K562 (cell line): ENCODE measurements around the gene FMN2. TPM values are rescaled to one million over a fixed set of nuclear protein-coding genes. Genes with fewer than 3 reads are reported as not detected.

ENCODE experiments used
- ATAC-seq: fragments of 200-7000 bp; cut with Tn5 transposase; 3 replicates; pipeline ENCODE4 v1.9.1; 2020; ENCODE audit warnings: moderate library complexity
- BruUV-seq: library from RNA; stranded (reverse); fragments of 400-500 nt; replicated peaks from 2 replicates; lab custom pipeline; 2021; lab: Mats Ljungman, UMichigan
- CTCF ChIA-PET: fragments of 300-600 bp; formaldehyde crosslinking; extraction: SDS; loops from one replicate; lab custom pipeline; 2021; ENCODE audit warnings: low intra/inter-chr PET ratio; lab: Yijun Ruan, JAX
- POLR2A ChIA-PET: fragments of 300-600, 350-650 bp; sonication (Branson Sonifier 250); formaldehyde crosslinking; extraction: SDS; loops from one replicate; lab custom pipeline; 2021; ENCODE audit warnings: antibody characterized with exemption, inconsistent platforms; lab: Yijun Ruan, JAX
- DNase-seq, 4 experiments: peaks; one replicate each; pipeline versions ENCODE4 v3.0.0 to v3.0.0-alpha.2; 2011 to 2018; ENCODE audit warnings: low spot score in 3 of 4, mixed read lengths in 3 of 4; ENCODE audit errors: extremely low read depth in 1 of 4
- FAIRE-seq: peaks from 2 replicates; lab custom pipeline; 2011; peaks lifted over from hg19 to GRCh38; lab: Jason Lieb, UNC
- H2AFZ ChIP-seq: 2 replicates; pipeline ENCODE4 v1.6.0; 2011; ENCODE audit warnings: low read depth, low read length, control low read depth, inconsistent platforms
- H3K27ac ChIP-seq: fragments of 200-600 bp; 3 replicates; pipeline ENCODE4 v1.8.0; 2011; ENCODE audit warnings: low read depth, mild to moderate bottlenecking, control low read depth, inconsistent platforms, low read length, moderate library complexity, mixed read lengths; ENCODE audit errors: extremely low read depth
- H3K27me3 ChIP-seq, 2 experiments: fragments of 300-600 bp in 1 of 2; 2 replicates in 1 of 2; 3 replicates in 1 of 2; pipeline versions ENCODE4 v1.6.0 to v1.8.0; 2011; ENCODE audit warnings: inconsistent platforms in 2 of 2, low read length in 2 of 2, mild to moderate bottlenecking in 1 of 2, mixed read lengths in 1 of 2, moderate library complexity in 1 of 2; ENCODE audit not compliant: control insufficient read depth in 2 of 2, insufficient read depth in 2 of 2
- H3K36me3 ChIP-seq: fragments of 300-600 bp; 3 replicates; pipeline ENCODE4 v1.8.0; 2011; ENCODE audit warnings: mild to moderate bottlenecking, low read length, inconsistent platforms; ENCODE audit not compliant: control insufficient read depth, insufficient read depth
- H3K4me1 ChIP-seq, 2 experiments: fragments of 200-600 bp in 1 of 2; replicated peaks in 1 of 2; 2 replicates in 1 of 2; 3 replicates in 1 of 2; pipeline versions ENCODE4 v1.5.1 to v1.8.0; 2011; ENCODE audit warnings: inconsistent platforms in 2 of 2, low read length in 2 of 2, mild to moderate bottlenecking in 1 of 2, mixed read lengths in 1 of 2, moderate library complexity in 1 of 2; ENCODE audit not compliant: control insufficient read depth in 2 of 2, insufficient read depth in 2 of 2
- H3K4me2 ChIP-seq: 2 replicates; pipeline ENCODE4 v1.6.1; 2011; ENCODE audit warnings: low read length, control low read depth, inconsistent platforms, mixed read lengths; ENCODE audit not compliant: insufficient read depth
- H3K4me3 ChIP-seq: fragments of 200-600 bp; sonication (generic), shearing (Covaris generic); 2 replicates; pipeline ENCODE4 v1.5.1; 2016; ENCODE audit warnings: control low read depth, inconsistent platforms
- H3K79me2 ChIP-seq: fragments of 200-600 bp; 3 replicates; pipeline ENCODE4 v1.8.0; 2011; ENCODE audit warnings: low read length, inconsistent platforms; ENCODE audit not compliant: control insufficient read depth, insufficient read depth
- H3K9ac ChIP-seq, 2 experiments: 2 replicates each; pipeline versions ENCODE4 v1.6.0 to v1.6.1; 2011; ENCODE audit warnings: low read depth in 2 of 2, low read length in 2 of 2, control low read depth in 1 of 2, inconsistent platforms in 1 of 2, mild to moderate bottlenecking in 1 of 2, mixed read lengths in 1 of 2; ENCODE audit not compliant: insufficient read depth in 1 of 2
- H3K9me1 ChIP-seq: one replicate; pipeline ENCODE4 v1.6.0; 2011; ENCODE audit warnings: inconsistent platforms, mild to moderate bottlenecking, low read length, moderate library complexity; ENCODE audit not compliant: control insufficient read depth, insufficient read depth
- H3K9me3 ChIP-seq: replicated peaks from 2 replicates; pipeline ENCODE4 v1.5.1; 2011; ENCODE audit warnings: low read depth, low read length, inconsistent platforms; ENCODE audit not compliant: control insufficient read depth, insufficient read depth
- H4K20me1 ChIP-seq: replicated peaks from 2 replicates; pipeline ENCODE4 v1.6.1; 2011; ENCODE audit warnings: low read length, inconsistent platforms, mixed read lengths; ENCODE audit not compliant: control insufficient read depth, insufficient read depth
- CGGBP1 ChIP-seq: fragments of 250-450 bp; sonication (Bioruptor Pico); IDR thresholded peaks from 2 replicates; pipeline ENCODE4 v1.9.0; 2021; ENCODE audit warnings: mild to moderate bottlenecking
- COPS2 ChIP-seq: fragments of 450-650 bp; conservative IDR thresholded peaks from 2 replicates; pipeline ENCODE4 v1.6.1; 2016; ENCODE audit warnings: mild to moderate bottlenecking, moderate library complexity
- CSDE1 ChIP-seq, 2 experiments: fragments of 450-650 bp; IDR thresholded peaks; 2 replicates each; pipeline ENCODE4 v1.6.1; 2016; ENCODE audit warnings: mild to moderate bottlenecking in 1 of 2
- ETS2 ChIP-seq: IDR thresholded peaks from 2 replicates; pipeline ENCODE4 v1.6.1; 2016; ENCODE audit warnings: borderline replicate concordance, missing genetic modification characterization, mild to moderate bottlenecking, moderate library complexity, missing compliant biosample characterization; ENCODE audit not compliant: poor library complexity, severe bottlenecking
- HDAC1 ChIP-seq, 2 experiments: fragments of 450-650 bp; IDR thresholded peaks; 2 replicates each; pipeline ENCODE4 v1.6.1; 2016 to 2017; ENCODE audit warnings: inconsistent platforms in 1 of 2, mild to moderate bottlenecking in 1 of 2, moderate library complexity in 1 of 2
- MTA2 ChIP-seq: fragments of 450-650 bp; IDR thresholded peaks from 2 replicates; pipeline ENCODE4 v1.6.1; 2016; ENCODE audit warnings: low read depth
- PTBP1 ChIP-seq: fragments of 200-400 bp; formaldehyde crosslinking; IDR thresholded peaks from 2 replicates; pipeline ENCODE4 v1.6.1; 2017; ENCODE audit warnings: low read depth, low read length
- SMARCB1 ChIP-seq: IDR thresholded peaks from 2 replicates; pipeline ENCODE4 v1.6.1; 2011; ENCODE audit warnings: improper control_type of control experiment, low read depth; ENCODE audit not compliant: insufficient read length
- ZNF232 ChIP-seq: sonication (generic); formaldehyde crosslinking; IDR thresholded peaks from 2 replicates; pipeline ENCODE4 v1.8.0; 2022; ENCODE audit warnings: mild to moderate bottlenecking, missing genetic modification reagents
- ZNF239 ChIP-seq: fragments of 250-450 bp; sonication (Bioruptor Pico); IDR thresholded peaks from 2 replicates; pipeline ENCODE4 v1.4.0; 2020; ENCODE audit warnings: mild to moderate bottlenecking
- WGBS: fragments of 100-300 bp; shearing (Covaris generic); methylation state at CpG from one replicate; pipeline ENCODE4 v1.1.6; 2016; ENCODE audit warnings: low coverage, mixed read lengths; ENCODE audit not compliant: insufficient coverage; ENCODE audit errors: missing lambda C conversion rate; 5-methylcytosine and 5-hydroxymethylcytosine counted together
- in situ Hi-C: fragments of 300-500 bp; cut with MboI; formaldehyde crosslinking; loops from 4 replicates; pipeline ENCODE4 v1.15.0; 2018; ENCODE audit warnings: inconsistent platforms, mixed read lengths
- intact Hi-C: fragments of 100-400 bp; cut with micrococcal nuclease; formaldehyde crosslinking; loops from 2 replicates; pipeline ENCODE4 v1.14.2; 2022
- polyA plus RNA-seq, 8 experiments: library from polyadenylated mRNA; depleted of rRNA in 4 of 8; stranded (reverse) in 5 of 8; unstranded in 3 of 8; fragments of >200 nt; fragmentation: Nextera tagmentation in 2 of 8; fragmentation: Illumina TruSeq in 1 of 8; extraction: Ambion mirVana in 2 of 8; extraction: Trizol in 1 of 8; gene quantifications; 2 replicates each; pipeline versions ENCODE4 v1.2.1 to v1.2.3, GENCODE V29; 2011 to 2014; ENCODE audit warnings: inconsistent platforms in 1 of 8, missing spikeins in 1 of 8
- total RNA-seq, 7 experiments: library from RNA; depleted of rRNA in 6 of 7; stranded (reverse); fragments of >200 nt in 6 of 7; fragmentation: Illumina TruSeq in 2 of 7; extraction: Trizol in 2 of 7; gene quantifications; 2 replicates each; pipeline versions ENCODE4 v1.2.1 to v1.2.3, GENCODE V29; 2011 to 2021; ENCODE audit warnings: low replicate concordance in 1 of 7
- TF ChIP-seq, protein P1 (sequence below): fragments of 450-650 bp; IDR thresholded peaks from 2 replicates; pipeline ENCODE4 v1.6.1; 2017; ENCODE audit warnings: antibody characterized with exemption, mild to moderate bottlenecking

Gene FMN2
- total and polyA plus RNA-seq, 9 of the 15 experiments (the other 6 are each of a cell fraction or from before 2014, with no cell fraction given), result 0.15 to 0.45 (median 0.16) TPM; not detected in 3

DNA sequence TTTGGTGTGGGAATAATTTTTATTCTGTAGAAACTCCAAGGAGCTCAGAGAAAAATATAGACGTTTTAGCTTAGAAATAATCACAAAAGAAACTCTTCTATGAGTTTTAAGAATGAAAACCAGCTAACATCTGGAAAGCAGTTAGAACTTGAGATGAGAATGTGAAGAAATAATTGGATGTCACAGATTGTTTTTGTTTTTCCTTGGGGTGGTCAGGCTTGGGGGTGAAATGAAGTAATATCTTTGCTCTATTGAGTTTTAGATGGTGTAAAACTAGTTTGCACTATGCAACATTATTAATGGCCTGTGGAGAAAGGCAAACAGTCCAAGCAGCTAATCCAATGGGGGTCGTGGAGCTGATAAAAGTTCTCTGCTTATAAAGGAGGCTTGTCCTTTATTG lies 101.2 kb downstream of the FMN2 start:
- WGBS, result 0% methylated on average over 2 of the region's 2 CpGs
- no peak for TF ChIP-seq COPS2
- TF ChIP-seq PTBP1, result no peak
- no peak for TF ChIP-seq CSDE1 (IDR thresholded peaks at IDR 0.05)
- TF ChIP-seq, protein P1, sequence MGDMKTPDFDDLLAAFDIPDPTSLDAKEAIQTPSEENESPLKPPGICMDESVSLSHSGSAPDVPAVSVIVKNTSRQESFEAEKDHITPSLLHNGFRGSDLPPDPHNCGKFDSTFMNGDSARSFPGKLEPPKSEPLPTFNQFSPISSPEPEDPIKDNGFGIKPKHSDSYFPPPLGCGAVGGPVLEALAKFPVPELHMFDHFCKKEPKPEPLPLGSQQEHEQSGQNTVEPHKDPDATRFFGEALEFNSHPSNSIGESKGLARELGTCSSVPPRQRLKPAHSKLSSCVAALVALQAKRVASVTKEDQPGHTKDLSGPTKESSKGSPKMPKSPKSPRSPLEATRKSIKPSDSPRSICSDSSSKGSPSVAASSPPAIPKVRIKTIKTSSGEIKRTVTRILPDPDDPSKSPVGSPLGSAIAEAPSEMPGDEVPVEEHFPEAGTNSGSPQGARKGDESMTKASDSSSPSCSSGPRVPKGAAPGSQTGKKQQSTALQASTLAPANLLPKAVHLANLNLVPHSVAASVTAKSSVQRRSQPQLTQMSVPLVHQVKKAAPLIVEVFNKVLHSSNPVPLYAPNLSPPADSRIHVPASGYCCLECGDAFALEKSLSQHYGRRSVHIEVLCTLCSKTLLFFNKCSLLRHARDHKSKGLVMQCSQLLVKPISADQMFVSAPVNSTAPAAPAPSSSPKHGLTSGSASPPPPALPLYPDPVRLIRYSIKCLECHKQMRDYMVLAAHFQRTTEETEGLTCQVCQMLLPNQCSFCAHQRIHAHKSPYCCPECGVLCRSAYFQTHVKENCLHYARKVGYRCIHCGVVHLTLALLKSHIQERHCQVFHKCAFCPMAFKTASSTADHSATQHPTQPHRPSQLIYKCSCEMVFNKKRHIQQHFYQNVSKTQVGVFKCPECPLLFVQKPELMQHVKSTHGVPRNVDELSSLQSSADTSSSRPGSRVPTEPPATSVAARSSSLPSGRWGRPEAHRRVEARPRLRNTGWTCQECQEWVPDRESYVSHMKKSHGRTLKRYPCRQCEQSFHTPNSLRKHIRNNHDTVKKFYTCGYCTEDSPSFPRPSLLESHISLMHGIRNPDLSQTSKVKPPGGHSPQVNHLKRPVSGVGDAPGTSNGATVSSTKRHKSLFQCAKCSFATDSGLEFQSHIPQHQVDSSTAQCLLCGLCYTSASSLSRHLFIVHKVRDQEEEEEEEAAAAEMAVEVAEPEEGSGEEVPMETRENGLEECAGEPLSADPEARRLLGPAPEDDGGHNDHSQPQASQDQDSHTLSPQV, result no peak
- TF ChIP-seq SMARCB1, result no peak
- TF ChIP-seq HDAC1 (IDR thresholded peaks at IDR 0.05), result no peak
- no peak for TF ChIP-seq ZNF232 (CRISPR knock-in tag)
- no peak for TF ChIP-seq ZNF239 (CRISPR knock-in tag)
- no peak for TF ChIP-seq ETS2 (tag)
- no peak for TF ChIP-seq MTA2
- TF ChIP-seq CGGBP1 (CRISPR knock-in tag), result no peak
- TF ChIP-seq, all 486 proteins: peak for 0
- H3K4me2 ChIP-seq, result no peak overlapping the region
- DNase-seq (no peak), ATAC-seq (no peak), FAIRE-seq (no peak)
- in situ Hi-C loops, result no loop called here
- CTCF ChIA-PET, result no interaction called here
- no peak overlapping the region for H3K4me3 ChIP-seq
- no peaks in the 10 kb centered on the region for H3K4me1 ChIP-seq
- H4K20me1 ChIP-seq, result no peaks in the 10 kb centered on the region
- no peaks in the 10 kb centered on the region for H3K9me1 ChIP-seq
- H3K36me3 ChIP-seq, result no peaks in the 10 kb centered on the region
- BruUV-seq, result no TSS peak
- intact Hi-C loops, result loop anchor here (5.0 kb wide), 2 partner anchors 499 to 1294 kb away; no protein-coding TSS in a partner anchor
- H2AFZ ChIP-seq, result no peak overlapping the region
- POLR2A ChIA-PET, result no interaction called here
- H3K9me3 ChIP-seq, result no peaks in the 10 kb centered on the region
- no peaks in the 10 kb centered on the region for H3K27me3 ChIP-seq
- no peak overlapping the region for H3K27ac ChIP-seq
- H3K9ac ChIP-seq, result no peak overlapping the region
- no peaks in the 10 kb centered on the region for H3K79me2 ChIP-seq
